H1 (cell line): ENCODE results near the gene MCRS1. TPM values are rescaled to one million over a fixed set of nuclear protein-coding genes. Genes with fewer than 3 reads are reported as not detected.
A peak's percentile ranks its signal among the peaks of the same experiment; 100 is the strongest.

Source experiments
- CTCF ChIA-PET: fragments of 300-600 bp; sonication (Branson Sonifier 250); formaldehyde crosslinking; loops from one replicate; lab custom pipeline; 2021; ENCODE audit not compliant: partially characterized antibody; lab: Charles Lee
- POLR2A ChIA-PET: fragments of 300-600 bp; sonication (Branson Sonifier 250); formaldehyde crosslinking; loops from one replicate; lab custom pipeline; 2021; ENCODE audit warnings: inconsistent platforms; ENCODE audit not compliant: partially characterized antibody; lab: Charles Lee
- DNase-seq, 2 experiments: peaks; one replicate each; pipeline versions ENCODE4 v3.0.0 to v3.0.0-alpha.2; 2010 to 2022; ENCODE audit warnings: low spot score in 2 of 2, low read depth in 1 of 2, mixed read lengths in 1 of 2
- FAIRE-seq: peaks from 2 replicates; lab custom pipeline; 2011; peaks lifted over from hg19 to GRCh38; lab: Jason Lieb, UNC
- H2AFZ ChIP-seq: 2 replicates; pipeline ENCODE4 v1.8.1; 2012; ENCODE audit warnings: low read length, inconsistent platforms
- H2AK5ac ChIP-seq: 2 replicates; pipeline ENCODE4 v1.6.1; 2013; ENCODE audit warnings: low read depth, low read length
- H2BK120ac ChIP-seq: replicated peaks from 2 replicates; pipeline ENCODE3; 2013; ENCODE audit warnings: low read depth, low read length, inconsistent platforms
- H2BK12ac ChIP-seq: 2 replicates; pipeline ENCODE4 v1.6.1; 2013; ENCODE audit warnings: low read depth, low read length
- H2BK15ac ChIP-seq: 2 replicates; pipeline ENCODE4 v1.6.1; 2013; ENCODE audit warnings: low read length
- H2BK20ac ChIP-seq: 2 replicates; pipeline ENCODE4 v1.6.1; 2013; ENCODE audit warnings: low read length
- H2BK5ac ChIP-seq: 2 replicates; pipeline ENCODE4 v1.6.1; 2013; ENCODE audit warnings: low read depth, low read length
- H3K14ac ChIP-seq: 2 replicates; pipeline ENCODE4 v1.6.1; 2013; ENCODE audit warnings: inconsistent platforms; ENCODE audit not compliant: insufficient read length
- H3K18ac ChIP-seq: 2 replicates; pipeline ENCODE4 v1.6.1; 2013; ENCODE audit warnings: low read length; ENCODE audit errors: extremely low read depth
- H3K23ac ChIP-seq: 2 replicates; pipeline ENCODE4 v1.6.1; 2013; ENCODE audit warnings: inconsistent platforms; ENCODE audit not compliant: insufficient read length
- H3K23me2 ChIP-seq: 2 replicates; pipeline ENCODE4 v1.6.1; 2013; ENCODE audit warnings: low read depth, low read length
- H3K27ac ChIP-seq: 2 replicates; pipeline ENCODE4 v1.6.1; 2011; ENCODE audit warnings: low read depth, low read length, inconsistent platforms
- H3K27me3 ChIP-seq, 4 experiments: replicated peaks in 1 of 4; 1 replicate in 1 of 4; 2 replicates in 3 of 4; pipeline versions ENCODE4 v1.6.1 to v1.8.1; 2011 to 2013; ENCODE audit warnings: low read length in 3 of 4, mild to moderate bottlenecking in 3 of 4, inconsistent platforms in 2 of 4, mixed read lengths in 2 of 4, moderate library complexity in 1 of 4; ENCODE audit not compliant: control insufficient read depth in 3 of 4, insufficient read depth in 3 of 4; ENCODE audit errors: extremely low read depth in 1 of 4
- H3K36me3 ChIP-seq, 4 experiments: 2 replicates each; pipeline versions ENCODE4 v1.6.1 to v1.8.1; 2011 to 2013; ENCODE audit warnings: mild to moderate bottlenecking in 4 of 4, low read length in 3 of 4, moderate library complexity in 2 of 4, control low read depth in 1 of 4, inconsistent platforms in 1 of 4; ENCODE audit not compliant: insufficient read depth in 4 of 4, control insufficient read depth in 2 of 4
- H3K4ac ChIP-seq: replicated peaks from 2 replicates; pipeline ENCODE3; 2013; ENCODE audit warnings: low read length, low read depth, mixed read lengths, inconsistent platforms; ENCODE audit not compliant: insufficient read length
- H3K4me1 ChIP-seq, 4 experiments: replicated peaks in 1 of 4; 1 replicate in 1 of 4; 2 replicates in 3 of 4; pipeline versions ENCODE4 v1.6.1 to v1.8.1; 2011 to 2013; ENCODE audit warnings: low read length in 3 of 4, inconsistent platforms in 2 of 4, mixed read lengths in 1 of 4; ENCODE audit not compliant: insufficient read depth in 4 of 4, control insufficient read depth in 3 of 4
- H3K4me2 ChIP-seq, 2 experiments: 2 replicates each; pipeline versions ENCODE4 v1.6.1 to v1.8.1; 2011 to 2013; ENCODE audit warnings: low read depth in 2 of 2, low read length in 2 of 2, control low read depth in 1 of 2, inconsistent platforms in 1 of 2, mild to moderate bottlenecking in 1 of 2; ENCODE audit not compliant: insufficient read depth in 1 of 2
- H3K4me3 ChIP-seq, 4 experiments: fragments of 200-600, 300-600 bp in 1 of 4; sonication (generic), shearing (Covaris generic), sonication (Bioruptor Twin) in 1 of 4; 2 replicates each; pipeline versions ENCODE4 v1.5.1 to v1.8.1; 2011 to 2016; ENCODE audit warnings: low read length in 4 of 4, low read depth in 3 of 4, control low read depth in 2 of 4, inconsistent platforms in 2 of 4, mild to moderate bottlenecking in 2 of 4, mixed read lengths in 1 of 4, moderate library complexity in 1 of 4; ENCODE audit not compliant: insufficient read depth in 2 of 4; ENCODE audit errors: extremely low read depth in 1 of 4
- H3K56ac ChIP-seq: replicated peaks from 2 replicates; pipeline ENCODE3; 2013; ENCODE audit warnings: low read depth, mild to moderate bottlenecking, mixed read lengths, low read length, inconsistent platforms; ENCODE audit not compliant: insufficient read length
- H3K79me1 ChIP-seq: 2 replicates; pipeline ENCODE4 v1.6.1; 2013; ENCODE audit warnings: low read depth, low read length, control low read depth
- H3K79me2 ChIP-seq, 2 experiments: 2 replicates each; pipeline versions ENCODE4 v1.6.1 to v1.8.1; 2012 to 2013; ENCODE audit warnings: low read length in 2 of 2, mild to moderate bottlenecking in 2 of 2, inconsistent platforms in 1 of 2; ENCODE audit not compliant: insufficient read depth in 2 of 2, control insufficient read depth in 1 of 2
- H3K9ac ChIP-seq, 4 experiments: replicated peaks in 1 of 4; 1 replicate in 1 of 4; 2 replicates in 3 of 4; pipeline versions ENCODE4 v1.6.1 to v1.8.1; 2011 to 2013; ENCODE audit warnings: low read depth in 3 of 4, low read length in 3 of 4, control low read depth in 2 of 4, mild to moderate bottlenecking in 2 of 4, moderate library complexity in 2 of 4, inconsistent platforms in 1 of 4; ENCODE audit errors: extremely low read depth in 1 of 4
- H3K9me3 ChIP-seq, 2 experiments: 2 replicates each; pipeline versions ENCODE4 v1.6.1 to v1.8.1; 2012 to 2013; ENCODE audit warnings: mild to moderate bottlenecking in 2 of 2, moderate library complexity in 2 of 2, control low read depth in 1 of 2, inconsistent platforms in 1 of 2, low read depth in 1 of 2, low read length in 1 of 2, mixed read lengths in 1 of 2; ENCODE audit not compliant: insufficient read depth in 2 of 2
- H4K20me1 ChIP-seq, 2 experiments: replicated peaks in 1 of 2; 2 replicates each; pipeline versions ENCODE3 to v1.8.1; 2011 to 2013; ENCODE audit warnings: inconsistent platforms in 2 of 2, low read length in 2 of 2, mild to moderate bottlenecking in 1 of 2; ENCODE audit not compliant: insufficient read depth in 2 of 2, control insufficient read depth in 1 of 2
- H4K5ac ChIP-seq: 2 replicates; pipeline ENCODE4 v1.6.1; 2013; ENCODE audit warnings: low read length, low read depth, mixed read lengths, inconsistent platforms; ENCODE audit not compliant: insufficient read length
- H4K8ac ChIP-seq: 2 replicates; pipeline ENCODE4 v1.8.0; 2013; ENCODE audit warnings: mild to moderate bottlenecking, moderate library complexity, low read length, inconsistent platforms; ENCODE audit not compliant: insufficient read depth; ENCODE audit errors: extremely low read depth
- H4K91ac ChIP-seq: replicated peaks from 2 replicates; pipeline ENCODE3; 2013; ENCODE audit warnings: low read length, mixed read lengths, inconsistent platforms; ENCODE audit not compliant: insufficient read length
- BACH1 ChIP-seq: IDR thresholded peaks from 2 replicates; pipeline ENCODE4 v1.6.1; 2012; ENCODE audit warnings: low read length, improper control_type of control experiment
- EP300 ChIP-seq, 2 experiments: IDR thresholded peaks; 1 replicate in 1 of 2; 2 replicates in 1 of 2; pipeline ENCODE4 v1.6.1; 2011 to 2012; ENCODE audit warnings: low read depth in 2 of 2, low read length in 2 of 2, mild to moderate bottlenecking in 2 of 2, borderline replicate concordance in 1 of 2, inconsistent platforms in 1 of 2, moderate library complexity in 1 of 2
- GTF2F1 ChIP-seq: IDR thresholded peaks from 2 replicates; pipeline ENCODE4 v1.6.1; 2012; ENCODE audit warnings: low read depth, low read length, improper control_type of control experiment, borderline replicate concordance
- NANOG ChIP-seq: IDR thresholded peaks from 2 replicates; pipeline ENCODE4 v1.6.1; 2011; ENCODE audit warnings: low read length, low read depth, mild to moderate bottlenecking, inconsistent platforms; ENCODE audit not compliant: insufficient read depth, poor library complexity, severe bottlenecking
- POLR2A ChIP-seq, 2 experiments: IDR thresholded peaks; 1 replicate in 1 of 2; 2 replicates in 1 of 2; pipeline ENCODE4 v1.6.1; 2011; ENCODE audit warnings: low read depth in 2 of 2, low read length in 2 of 2, mild to moderate bottlenecking in 2 of 2; ENCODE audit errors: control extremely low read depth in 1 of 2
- RFX5 ChIP-seq: IDR thresholded peaks from 2 replicates; pipeline ENCODE4 v1.6.1; 2011; ENCODE audit warnings: low read depth, low read length, improper control_type of control experiment, borderline replicate concordance
- SIN3A ChIP-seq, 2 experiments: IDR thresholded peaks in 1 of 2; conservative IDR thresholded peaks in 1 of 2; 2 replicates each; pipeline ENCODE4 v1.6.1; 2011 to 2012; ENCODE audit warnings: low read length in 2 of 2, improper control_type of control experiment in 1 of 2, low read depth in 1 of 2, mild to moderate bottlenecking in 1 of 2
- SIRT6 ChIP-seq: IDR thresholded peaks from one replicate; pipeline ENCODE4 v1.7.1; 2012; ENCODE audit warnings: low read length, inconsistent platforms
- SP1 ChIP-seq: IDR thresholded peaks from 2 replicates; pipeline ENCODE4 v1.6.1; 2011; ENCODE audit warnings: low read depth, low read length
- SP2 ChIP-seq: IDR thresholded peaks from 2 replicates; pipeline ENCODE4 v1.6.1; 2012; ENCODE audit warnings: mild to moderate bottlenecking, low read length, inconsistent platforms
- SP4 ChIP-seq: IDR thresholded peaks from 2 replicates; pipeline ENCODE4 v1.6.1; 2012; ENCODE audit warnings: low read length, inconsistent platforms
- WGBS, 2 experiments: shearing (Covaris generic) in 1 of 2; methylation state at CpG; one replicate each; pipeline versions ENCODE4 v1.1.6 to v1.1.7; 2013 to 2015; ENCODE audit warnings: low lambda C conversion rate in 2 of 2, mixed read lengths in 2 of 2, inconsistent platforms in 1 of 2, low coverage in 1 of 2, missing lambda C conversion rate in 1 of 2; ENCODE audit not compliant: insufficient replicate concordance in 2 of 2, insufficient coverage in 1 of 2, insufficient read length in 1 of 2; ENCODE audit errors: extremely low coverage in 1 of 2, missing lambda C conversion rate in 1 of 2; 5-methylcytosine and 5-hydroxymethylcytosine counted together
- polyA plus RNA-seq, 7 experiments: library from polyadenylated mRNA; depleted of rRNA in 3 of 7; stranded (reverse) in 5 of 7; unstranded in 2 of 7; fragments of >200 nt in 5 of 7; fragments of 200-250 nt in 2 of 7; gene quantifications; 1 replicate in 5 of 7; 2 replicates in 1 of 7; 4 replicates in 1 of 7; pipeline versions ENCODE4 v1.2.1 to v1.2.3, GENCODE V29; 2011 to 2013; ENCODE audit warnings: missing spikeins in 2 of 7, mixed read lengths in 2 of 7
- total RNA-seq: library from RNA; stranded (reverse); fragmentation: NEBNext Ultra II Directional; extraction: Animal tissue kit (Norgen Biotek cat#: 25700); gene quantifications from 2 replicates; pipeline ENCODE4 v1.2.1, GENCODE V29; 2021
- TF ChIP-seq, protein P1 (sequence below): IDR thresholded peaks from 2 replicates; pipeline ENCODE4 v1.6.1; 2012; ENCODE audit warnings: inconsistent platforms

The MCRS1 gene
- total and polyA plus RNA-seq, 2 of the 8 experiments (the other 6 are each of a cell fraction or from before 2014, with no cell fraction given) = 90.3 to 139 TPM

DNA sequence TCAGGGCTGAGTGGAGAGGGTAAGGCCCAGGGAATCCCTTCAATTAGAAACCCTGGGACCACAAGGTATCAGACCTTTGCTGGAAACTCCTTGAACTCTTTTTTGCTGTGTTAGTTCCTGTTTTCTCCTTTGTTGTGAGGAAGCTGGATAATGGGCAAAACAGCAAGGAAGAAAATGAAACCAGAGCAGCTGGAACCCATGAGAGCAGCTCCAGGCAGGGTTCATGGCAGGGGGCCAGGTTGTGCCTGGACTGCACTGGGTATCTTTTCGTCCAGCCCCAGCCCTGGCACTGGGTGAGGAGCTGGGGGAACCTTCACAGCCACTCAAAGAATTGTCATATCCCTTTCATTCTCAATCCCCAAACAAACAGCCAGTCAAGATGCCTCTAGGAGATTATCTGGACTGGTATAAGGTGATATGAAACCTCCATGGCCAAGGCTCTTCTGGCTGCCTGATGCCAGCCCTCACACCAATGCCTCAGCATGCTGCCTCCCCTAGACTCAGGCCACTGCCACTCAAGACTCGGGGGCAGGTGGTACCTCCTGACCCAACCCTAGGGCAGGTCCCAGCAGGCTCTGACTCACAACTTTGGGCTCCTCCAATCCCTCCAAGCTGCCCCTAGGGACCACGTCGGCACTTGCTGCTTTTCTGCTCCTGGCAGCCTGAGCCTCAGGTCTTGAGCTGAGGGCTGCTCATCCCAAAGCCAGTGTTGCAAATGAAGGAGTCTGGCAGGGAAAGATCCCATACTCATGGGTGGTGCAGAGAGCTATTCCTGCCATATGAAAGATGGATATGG is 21.0 kb upstream of the MCRS1 start:
- H3K18ac ChIP-seq = no peak overlapping the region
- WGBS, 2 experiments = 88% methylated on average over 4 of the region's 4 CpGs; no CpG with 5 or more reads in 1 of the 2 experiments
- no peaks in the 10 kb centered on the region for H3K27me3 ChIP-seq
- CTCF ChIA-PET = interaction anchor here (0.6 to 2.4 kb wide), 10 partner anchors 9 to 230 kb away, joined by 3 to 12 read pairs (median 5); no protein-coding TSS in a partner anchor
- H2AK5ac ChIP-seq = no peak overlapping the region
- no peaks in the 10 kb centered on the region for H3K9me3 ChIP-seq
- peaks cover 0 to 2% of the 10 kb centered on the region in 2 experiments for H4K20me1 ChIP-seq
- no peak overlapping the region for H2AFZ ChIP-seq
- no peak overlapping the region for H2BK15ac ChIP-seq
- POLR2A ChIA-PET = interaction anchor here (1.1 kb wide), 1 partner anchor 153 kb away, joined by 3 read pairs; no protein-coding TSS in a partner anchor
- no peaks in the 10 kb centered on the region; a peak in 1 of 8 replicates for H3K36me3 ChIP-seq
- H4K5ac ChIP-seq = no peak overlapping the region
- no peak overlapping the region for H3K4ac ChIP-seq
- no peak overlapping the region for H3K4me3 ChIP-seq
- no peak overlapping the region for H2BK20ac ChIP-seq
- H2BK12ac ChIP-seq = no peak overlapping the region
- H3K27ac ChIP-seq = peak overlapping the region; percentile 38; the same call in 1 of the 2 replicates
- DNase-seq (no peak), FAIRE-seq (no peak)
- H4K91ac ChIP-seq = no peak overlapping the region
- no peaks in the 10 kb centered on the region; the same call in 1 of the 2 replicates for H3K23me2 ChIP-seq
- H3K23ac ChIP-seq = no peak overlapping the region
- H3K79me1 ChIP-seq = no peaks in the 10 kb centered on the region
- no peak overlapping the region for H3K9ac ChIP-seq
- no peaks in the 10 kb centered on the region; a peak in 1 of 7 replicates for H3K4me1 ChIP-seq
- no peak overlapping the region for H2BK5ac ChIP-seq
- no peak overlapping the region for H3K4me2 ChIP-seq
- no peak overlapping the region for H3K14ac ChIP-seq
- no peak overlapping the region for H2BK120ac ChIP-seq
- H4K8ac ChIP-seq = no peak overlapping the region
- H3K56ac ChIP-seq = no peak overlapping the region
- H3K79me2 ChIP-seq = no peaks in the 10 kb centered on the region
- TF ChIP-seq SIN3A (conservative IDR thresholded peaks at IDR 0.05 in 1 of 2, IDR thresholded peaks at IDR 0.05 in 1 of 2; ENCODE audit: low read depth in 1 of 2, low read length in 2 of 2) = no peak
- no peak for TF ChIP-seq SP1
- TF ChIP-seq NANOG = no peak
- TF ChIP-seq, protein P1, sequence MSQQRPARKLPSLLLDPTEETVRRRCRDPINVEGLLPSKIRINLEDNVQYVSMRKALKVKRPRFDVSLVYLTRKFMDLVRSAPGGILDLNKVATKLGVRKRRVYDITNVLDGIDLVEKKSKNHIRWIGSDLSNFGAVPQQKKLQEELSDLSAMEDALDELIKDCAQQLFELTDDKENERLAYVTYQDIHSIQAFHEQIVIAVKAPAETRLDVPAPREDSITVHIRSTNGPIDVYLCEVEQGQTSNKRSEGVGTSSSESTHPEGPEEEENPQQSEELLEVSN = no peak
- TF ChIP-seq SP2 = no peak
- TF ChIP-seq BACH1 = no peak
- no peak for TF ChIP-seq EP300 (IDR thresholded peaks at IDR 0.05; ENCODE audit: borderline replicate concordance in 1 of 2, low read depth in 2 of 2, low read length in 2 of 2)
- no peak for TF ChIP-seq SP4
- TF ChIP-seq POLR2A (IDR thresholded peaks at IDR 0.05; ENCODE audit: control extremely low read depth in 1 of 2, low read depth in 2 of 2, low read length in 2 of 2) = no peak
- no peak for TF ChIP-seq SIRT6
- no peak for TF ChIP-seq GTF2F1
- TF ChIP-seq RFX5 = no peak
